ENCODE measurements around the gene PAMR1.

The PAMR1 gene

GRCh38 chr11:35433588-35433987 lies 91.8 kb downstream of the PAMR1 start:
- DNase-seq (ENCODE audit: low read depth): no peak
- H3K4me3 ChIP-seq (ENCODE audit: low read length): no peak overlapping the region
- TF ChIP-seq CTCF (IDR thresholded peaks at IDR 0.05; ENCODE audit: insufficient read depth, low read depth, low read length, missing control alignments): no peak

- TF ChIP-seq CTCF (IDR thresholded peaks at IDR 0.05; ENCODE audit: insufficient read depth, low read depth, low read length, missing control alignments): no peak
- DNase-seq (ENCODE audit: low read depth): no peak
- H3K4me3 ChIP-seq (ENCODE audit: low read length): no peak overlapping the region
These were observed 93.0 kb downstream of the PAMR1 start for GRCh38 chr11:35432464-35432863.

- TF ChIP-seq CTCF (IDR thresholded peaks at IDR 0.05; ENCODE audit: insufficient read depth, low read depth, low read length, missing control alignments): no peak
- H3K4me3 ChIP-seq (ENCODE audit: low read length): no peak overlapping the region
- no peak for DNase-seq (ENCODE audit: low read depth)
These were observed 98.3 kb downstream of the PAMR1 start for GRCh38 chr11:35427071-35427470.

- H3K4me3 ChIP-seq (ENCODE audit: low read length): no peak overlapping the region
- DNase-seq (ENCODE audit: low read depth): no peak
- TF ChIP-seq CTCF (IDR thresholded peaks at IDR 0.05; ENCODE audit: insufficient read depth, low read depth, low read length, missing control alignments): no peak
These were observed 99.1 kb downstream of the PAMR1 start for GRCh38 chr11:35426351-35426750.

GRCh38 chr11:35425603-35426212 lies 99.7 kb downstream of the PAMR1 start:
- no peak overlapping the region for H3K4me3 ChIP-seq (ENCODE audit: low read length)
- no peak for TF ChIP-seq CTCF (IDR thresholded peaks at IDR 0.05; ENCODE audit: insufficient read depth, low read depth, low read length, missing control alignments)
- no peak for DNase-seq (ENCODE audit: low read depth)

- H3K4me3 ChIP-seq (ENCODE audit: low read length): no peak overlapping the region
- TF ChIP-seq CTCF (IDR thresholded peaks at IDR 0.05; ENCODE audit: insufficient read depth, low read depth, low read length, missing control alignments): no peak
- DNase-seq (ENCODE audit: low read depth): no peak
These were observed 101.1 kb downstream of the PAMR1 start for GRCh38 chr11:35424157-35424940.

Data from epithelial cell of esophagus (primary cell).